Natural killer cell treated with Interleukin-12 subunit alpha and Interleukin-12 subunit beta and Interleukin-15 and Interleukin-18, amount 100 ng/mL, for 72 hours (primary cell): ENCODE results near the gene MMP23B. TPM values are rescaled to one million over a fixed set of nuclear protein-coding genes. Genes with fewer than 3 reads are reported as not detected.
A peak's percentile ranks its signal among the peaks of the same experiment; 100 is the strongest.

Experiments
- ATAC-seq, 2 donors: fragments of 150-1000 bp; cut with Tn5 transposase in 1 of 2; sonication (Bioruptor Pico), chemical (Tn5 transposase) in 1 of 2; 2 replicates each; pipeline ENCODE4 v1.10.0; 2021
- DNase-seq: peaks from one replicate; pipeline ENCODE4 v3.0.0; 2022; ENCODE audit warnings: low spot score
- H3K27ac Mint-ChIP-seq, 2 donors: 1 replicate in 1 of 2; 2 replicates in 1 of 2; pipeline ENCODE4 v1.8.0; 2022; ENCODE audit warnings: mixed read lengths in 2 of 2, mild to moderate bottlenecking in 1 of 2, moderate library complexity in 1 of 2
- H3K27me3 Mint-ChIP-seq, 2 donors: 1 replicate in 1 of 2; 2 replicates in 1 of 2; pipeline ENCODE4 v1.8.0; 2022; ENCODE audit warnings: mixed read lengths in 2 of 2
- H3K36me3 Mint-ChIP-seq: one replicate; pipeline ENCODE4 v1.8.0; 2022; ENCODE audit warnings: mixed read lengths
- H3K4me1 Mint-ChIP-seq, 2 donors: 1 replicate in 1 of 2; 2 replicates in 1 of 2; pipeline ENCODE4 v1.8.0; 2022; ENCODE audit warnings: low read depth in 2 of 2, mixed read lengths in 2 of 2, mild to moderate bottlenecking in 1 of 2
- H3K4me3 Mint-ChIP-seq: one replicate; pipeline ENCODE4 v1.8.0; 2022; ENCODE audit warnings: mixed read lengths
- H3K9me3 Mint-ChIP-seq: 2 replicates; pipeline ENCODE4 v1.8.0; 2022; ENCODE audit warnings: mixed read lengths
- total RNA-seq, 2 donors: library from RNA; stranded (reverse); gene quantifications; one replicate each; pipeline ENCODE4 v1.2.3, GENCODE V29; 2022

The MMP23B gene
- total RNA-seq, 2 donors from 2014 or later = 4.9 to 6.1 TPM

DNA sequence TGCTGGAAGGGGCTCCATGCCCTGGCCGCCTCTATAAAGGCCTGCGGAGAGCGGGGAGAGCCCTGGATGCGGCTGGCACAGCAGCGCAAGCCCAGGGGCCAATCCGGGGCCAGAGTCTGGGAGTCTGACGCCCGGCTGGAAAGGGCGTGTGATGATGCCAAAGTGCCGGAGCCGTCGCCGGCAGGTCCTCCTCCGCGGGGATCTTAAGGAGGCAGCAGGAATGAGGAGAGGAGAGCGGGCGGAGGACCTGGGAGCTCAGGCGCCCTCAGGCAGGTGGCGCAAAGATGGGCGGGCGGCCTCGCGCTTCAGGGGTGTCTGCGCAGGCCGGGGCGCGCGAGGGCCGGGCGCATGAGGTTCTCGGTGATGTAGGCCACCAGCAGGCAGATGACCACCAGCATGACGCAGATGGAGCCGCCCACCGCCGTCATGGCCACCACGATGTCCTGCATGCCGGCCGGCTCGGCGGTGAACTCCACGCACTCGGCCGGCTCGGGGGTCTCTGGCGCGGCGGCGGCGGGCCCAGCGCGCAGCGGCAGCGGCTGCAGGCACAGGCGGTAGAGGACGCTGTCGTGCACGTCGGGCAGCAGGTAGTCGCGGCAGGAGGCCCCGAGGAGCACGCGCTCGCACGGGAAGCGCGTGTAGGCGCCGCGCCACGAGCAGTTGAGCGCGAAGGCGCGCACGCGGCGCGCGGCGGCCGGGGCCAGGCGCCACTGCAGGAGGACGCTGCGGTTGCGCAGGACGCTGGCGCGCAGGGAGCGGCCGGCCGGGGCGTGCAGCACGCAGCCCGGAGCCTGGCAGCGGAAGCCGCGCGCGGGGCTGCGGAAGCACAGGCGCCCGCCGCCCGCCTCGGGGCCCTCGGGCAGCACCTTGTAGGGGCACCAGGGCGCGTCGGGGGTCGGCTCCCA is 32.7 kb upstream of the MMP23B start:
- H3K4me1 Mint-ChIP-seq = peaks cover 0 to 4% of the 10 kb centered on the region in 2 donors
- no peak overlapping the region for H3K27ac Mint-ChIP-seq

DNA sequence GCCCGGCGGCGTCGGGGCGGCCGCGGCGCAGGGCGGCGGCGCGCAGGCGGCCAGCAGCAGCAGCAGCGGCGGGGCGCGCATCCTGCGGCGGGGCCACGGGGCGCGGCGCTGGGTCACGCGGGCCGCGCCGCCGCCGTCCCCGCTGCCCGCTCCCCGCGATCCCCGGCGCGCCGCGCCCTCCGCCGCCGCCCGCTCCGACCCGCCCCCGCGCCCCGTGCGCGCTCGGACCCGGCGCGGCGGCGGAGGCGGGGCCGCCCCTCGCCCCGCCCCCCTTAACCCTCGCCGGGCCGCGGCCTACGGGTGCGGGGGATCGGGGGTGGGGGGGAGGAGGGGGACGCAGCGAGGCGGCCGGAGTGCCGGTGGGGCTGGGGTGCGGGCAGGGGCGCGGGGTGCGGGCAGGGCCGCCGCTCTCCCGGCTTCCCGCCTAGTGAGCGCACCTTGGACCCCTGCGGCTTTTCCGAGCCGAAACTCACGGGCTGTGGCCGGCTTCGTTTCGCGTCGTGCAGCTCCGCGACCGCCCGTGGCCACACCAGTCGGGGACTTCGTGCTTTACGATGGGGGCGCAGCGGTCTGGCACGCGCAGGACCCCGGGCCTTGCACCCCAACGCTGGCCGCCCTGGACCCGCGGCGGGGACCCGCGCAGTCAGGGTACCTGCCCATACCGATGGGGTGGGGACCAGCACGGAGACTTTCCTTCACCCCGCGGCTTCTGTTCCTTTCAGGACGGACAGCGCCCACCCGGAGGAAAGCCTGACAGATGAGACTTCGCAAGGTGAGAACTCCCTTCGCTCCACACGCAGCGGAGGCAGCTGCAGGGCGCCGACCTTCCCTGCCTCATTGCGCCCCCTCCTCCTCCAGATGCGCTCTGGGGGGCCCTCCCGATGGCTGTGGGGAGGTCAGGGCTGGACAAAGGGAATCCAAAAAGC is 31.8 kb upstream of the MMP23B start, which contains the start of gene FNDC10:
Gene FNDC10, minus strand, starts transcription at position 201 of the 926 bp plus-strand sequence. Its CDS starts 120 bp downstream, at position 81.
- Mint-ChIP-seq H3K27me3 (no peaks in the 10 kb centered on the region), H3K27ac (no peak within 1 kb of the TSS), H3K36me3 (no peaks in the 10 kb centered on the region), H3K4me1 (peaks cover 0 to 4% of the 10 kb centered on the region in 2 donors), H3K9me3 (no peaks in the 10 kb centered on the region), H3K4me3 (peak within 1 kb of the TSS; percentile 74)
- DNase-seq (no peak), ATAC-seq (peak in 1 of 2 donors; percentile 55)

More for the DNA sequence above, 32.7 kb upstream of the MMP23B start:
- H3K9me3 Mint-ChIP-seq = no peaks in the 10 kb centered on the region
- no peaks in the 10 kb centered on the region for H3K36me3 Mint-ChIP-seq
- H3K27me3 Mint-ChIP-seq = no peaks in the 10 kb centered on the region
- peak overlapping the region; percentile 74 for H3K4me3 Mint-ChIP-seq
- ATAC-seq = peak; percentile 76 to 86
- DNase-seq = no peak

DNA sequence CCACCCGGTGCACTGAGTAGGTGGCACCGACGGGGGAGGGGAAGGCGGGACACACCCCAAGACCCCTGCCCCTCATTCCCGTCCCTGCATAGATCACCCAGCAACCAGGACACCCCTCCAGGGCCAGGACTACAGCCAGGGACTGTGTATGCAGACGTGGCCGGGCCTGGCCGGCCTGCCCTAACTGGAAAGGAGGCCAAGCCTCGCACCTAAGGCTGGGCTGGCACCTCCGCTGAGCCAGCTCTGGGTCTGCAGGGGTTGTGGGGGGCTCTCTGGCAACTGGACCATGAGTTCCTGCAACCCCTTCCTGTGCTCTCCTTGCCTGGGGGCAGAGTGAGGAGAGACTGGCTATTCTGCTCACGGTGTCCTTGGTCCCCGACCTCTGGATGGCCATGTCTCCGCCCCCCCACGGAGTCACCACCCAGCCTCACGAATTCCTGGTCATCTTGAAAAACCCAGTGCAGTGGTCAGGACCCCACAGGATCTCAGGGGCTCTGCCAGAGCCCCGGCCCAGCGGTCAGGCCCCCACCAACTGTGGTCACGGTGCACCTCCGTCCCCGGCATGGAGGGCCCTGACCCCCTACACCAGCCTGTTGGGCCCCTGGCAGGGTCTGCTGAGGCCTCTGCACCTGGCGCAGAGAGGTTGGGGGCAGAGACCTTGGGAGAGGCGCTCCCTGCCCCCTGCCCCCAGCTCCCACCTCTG is 31.0 kb upstream of the MMP23B start:
- Mint-ChIP-seq H3K4me3 (no peak overlapping the region), H3K9me3 (no peaks in the 10 kb centered on the region), H3K27ac (no peak overlapping the region), H3K27me3 (no peaks in the 10 kb centered on the region), H3K36me3 (no peaks in the 10 kb centered on the region), H3K4me1 (peaks cover 0 to 4% of the 10 kb centered on the region in 2 donors)
- ATAC-seq (no peak), DNase-seq (no peak)

DNA sequence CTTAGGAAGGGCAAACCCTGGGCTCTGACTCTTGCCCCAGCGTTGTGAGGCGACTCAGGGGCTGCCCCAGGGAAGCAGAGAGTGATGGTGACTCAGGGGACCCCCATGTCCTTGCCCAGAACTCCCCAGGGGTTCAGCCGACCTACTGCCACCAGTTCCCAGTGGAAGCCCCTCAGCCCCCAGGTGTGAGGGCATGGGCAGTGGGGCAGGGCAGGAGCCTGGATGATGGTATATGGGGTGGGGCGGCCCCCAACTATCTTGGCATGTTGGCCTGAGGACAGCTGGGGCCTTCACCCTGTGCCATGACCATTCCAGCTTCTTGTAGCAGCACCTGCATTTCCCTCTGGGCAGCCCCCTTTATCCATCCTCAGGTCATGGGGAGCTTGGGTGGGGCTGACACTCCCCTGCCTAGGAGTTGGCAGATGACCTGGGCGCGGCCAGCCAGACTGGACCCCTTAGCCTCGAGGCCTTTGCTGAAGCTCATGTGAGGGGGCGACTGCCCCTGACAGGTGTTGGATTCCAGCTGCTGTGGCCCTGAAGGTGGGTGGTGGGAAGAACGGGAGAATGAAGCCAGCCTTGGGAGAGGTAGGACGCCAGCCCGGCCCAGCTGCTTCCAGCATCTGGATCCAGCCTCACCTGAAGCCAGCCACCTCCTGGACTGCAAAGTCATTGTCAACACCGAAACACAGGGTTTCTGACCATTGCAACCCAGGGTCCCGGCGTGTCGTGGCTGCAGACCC is 30.2 kb upstream of the MMP23B start:
- Mint-ChIP-seq H3K4me1 (peaks cover 2 to 5% of the 10 kb centered on the region in 2 donors), H3K27me3 (no peaks in the 10 kb centered on the region), H3K27ac (no peak overlapping the region), H3K4me3 (no peak overlapping the region), H3K36me3 (no peaks in the 10 kb centered on the region), H3K9me3 (no peaks in the 10 kb centered on the region)
- DNase-seq (no peak), ATAC-seq (no peak)

DNA sequence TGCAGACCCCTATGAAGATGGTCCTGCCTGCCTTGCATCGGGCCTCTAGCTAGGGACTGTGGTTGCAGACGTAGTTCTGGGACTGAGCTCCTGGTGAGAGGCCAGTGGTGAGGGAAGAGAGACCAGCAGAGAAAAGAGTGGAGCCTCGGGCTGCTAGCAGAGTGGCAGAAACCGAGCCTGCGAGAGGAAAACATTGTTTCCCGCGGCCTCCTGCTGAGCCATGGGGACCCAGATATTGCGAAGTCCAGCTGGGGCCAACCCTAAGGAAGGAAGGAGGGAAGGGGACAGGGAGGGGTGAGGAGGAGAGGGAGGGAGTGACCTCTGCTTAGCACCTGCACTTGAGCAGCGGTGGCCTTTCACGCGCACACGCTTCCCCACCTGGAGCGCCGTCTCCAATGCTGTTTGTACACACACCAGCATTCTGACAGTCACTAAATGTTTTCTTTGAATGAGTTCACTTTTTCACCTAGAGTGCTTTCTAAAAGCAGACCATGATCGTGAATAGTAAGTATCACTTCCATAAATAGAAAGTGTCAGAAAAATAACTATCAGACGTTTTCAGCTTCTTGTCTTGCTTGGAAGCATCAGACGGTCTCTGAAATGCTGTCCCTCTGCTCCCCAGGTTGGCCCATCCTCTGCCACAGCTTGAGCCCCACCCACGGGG is 29.5 kb upstream of the MMP23B start:
- Mint-ChIP-seq H3K27ac (no peak overlapping the region), H3K36me3 (no peaks in the 10 kb centered on the region), H3K4me1 (peaks cover 7 to 10% of the 10 kb centered on the region in 2 donors), H3K27me3 (no peaks in the 10 kb centered on the region), H3K4me3 (no peak overlapping the region), H3K9me3 (no peaks in the 10 kb centered on the region)
- DNase-seq = no peak
- ATAC-seq = no peak

DNA sequence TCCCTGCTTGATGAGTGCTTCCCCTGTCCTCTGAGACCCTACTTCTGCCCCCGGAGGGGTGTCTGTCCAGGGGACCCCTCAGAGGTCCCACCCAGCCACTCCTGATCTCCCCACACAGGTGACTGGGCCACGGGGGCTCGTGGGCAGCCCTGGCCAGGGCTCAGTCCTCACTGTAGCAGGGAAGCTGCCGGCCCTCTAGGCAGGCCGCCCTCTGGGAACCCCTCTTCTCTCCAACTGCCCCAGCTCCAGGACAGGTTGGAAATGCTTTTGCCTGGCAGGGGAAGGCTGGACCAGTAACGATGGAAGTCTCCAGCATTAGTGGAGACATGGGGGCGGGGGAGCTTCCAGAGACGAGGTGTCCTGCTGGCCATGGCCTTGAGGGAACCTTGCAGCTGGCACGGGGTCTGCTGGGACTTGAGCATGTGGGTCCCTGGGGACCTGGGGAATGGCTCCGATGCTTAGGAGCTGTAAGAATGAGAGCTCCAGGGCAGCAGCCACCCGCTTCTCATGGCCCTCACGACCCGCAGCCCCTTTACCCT is 28.9 kb upstream of the MMP23B start:
- no peak overlapping the region for H3K4me3 Mint-ChIP-seq
- H3K36me3 Mint-ChIP-seq = no peaks in the 10 kb centered on the region

DNA sequence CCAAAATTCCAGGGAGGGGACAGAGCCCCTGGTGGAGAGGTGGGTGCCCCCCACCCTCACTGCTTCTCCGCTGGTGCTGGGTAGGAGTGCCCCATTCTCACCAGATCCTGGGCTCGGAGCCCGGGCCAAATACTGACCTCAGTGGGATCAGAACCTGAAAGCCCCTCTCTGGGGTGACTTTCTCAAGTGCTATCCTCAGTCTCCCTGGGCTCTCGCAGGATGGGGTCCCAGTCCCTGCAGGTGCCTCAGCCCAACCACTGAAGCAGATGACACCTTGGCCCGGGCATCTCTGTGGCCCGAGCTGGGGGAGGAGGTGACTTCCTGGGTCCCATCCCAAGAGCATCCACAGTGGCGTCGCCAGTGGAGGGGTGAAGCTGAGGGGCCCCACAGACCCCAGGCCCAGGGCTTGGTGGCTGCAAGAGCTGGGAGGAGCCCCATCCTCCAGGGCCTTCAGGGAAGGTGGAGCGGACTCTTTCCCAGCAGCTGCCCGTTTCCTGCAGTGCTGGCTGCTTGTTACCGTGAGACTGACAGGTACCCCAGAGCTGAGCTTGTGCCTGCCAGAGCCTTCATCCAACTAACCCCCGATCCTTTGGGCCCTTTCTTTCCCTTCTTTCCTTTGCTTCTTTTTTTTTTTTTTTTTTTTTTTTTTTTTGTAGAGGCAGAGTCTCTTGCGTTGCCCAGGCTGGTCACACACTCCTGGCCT is 28.2 kb upstream of the MMP23B start:
- DNase-seq = peak; percentile 57
- Mint-ChIP-seq H3K9me3 (no peaks in the 10 kb centered on the region), H3K4me1 (peaks cover 7 to 13% of the 10 kb centered on the region in 2 donors), H3K36me3 (no peaks in the 10 kb centered on the region), H3K27ac (no peak overlapping the region), H3K4me3 (no peak overlapping the region), H3K27me3 (no peaks in the 10 kb centered on the region)
- no peak for ATAC-seq

More for the DNA sequence above, 28.9 kb upstream of the MMP23B start:
- Mint-ChIP-seq H3K9me3 (no peaks in the 10 kb centered on the region), H3K27me3 (no peaks in the 10 kb centered on the region), H3K4me1 (peaks cover 7 to 14% of the 10 kb centered on the region in 2 donors), H3K27ac (no peak overlapping the region)
- DNase-seq (no peak), ATAC-seq (no peak)

DNA sequence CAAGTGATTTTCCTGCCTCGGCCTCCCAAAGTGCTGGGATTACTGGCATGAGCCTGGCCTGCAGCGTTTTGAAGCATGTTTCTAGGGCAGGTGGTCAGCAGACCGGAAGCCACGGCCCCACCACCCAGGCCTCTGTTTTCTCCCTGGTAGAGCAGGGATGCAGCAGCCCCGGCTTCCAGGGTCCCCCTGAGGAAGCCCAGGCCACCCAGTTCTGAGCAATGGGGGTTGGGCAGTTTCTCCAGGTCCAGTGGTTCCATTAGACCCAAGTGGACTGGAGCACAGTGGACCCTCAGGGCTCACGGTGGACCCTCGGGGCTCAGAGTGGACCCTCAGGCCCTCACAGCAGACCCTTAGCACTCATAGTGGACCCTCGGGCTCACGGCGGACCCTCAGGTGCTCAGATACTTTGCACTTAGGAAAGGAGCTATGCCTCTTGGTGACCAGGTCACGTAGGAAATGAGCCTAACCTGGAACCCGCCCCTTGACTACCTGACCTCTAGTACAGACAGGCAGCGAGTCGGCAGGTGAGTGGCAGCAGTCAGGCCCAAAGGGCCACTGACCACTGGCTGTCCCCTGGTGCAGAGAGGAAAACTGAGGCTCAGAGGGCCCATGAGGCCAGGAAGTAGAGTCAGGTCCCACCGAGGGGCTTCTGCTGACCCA is 27.5 kb upstream of the MMP23B start:
- Mint-ChIP-seq H3K4me1 (peaks cover 7 to 10% of the 10 kb centered on the region in 2 donors), H3K27ac (peak overlapping the region in 1 of 2 donors; percentile 75), H3K36me3 (no peaks in the 10 kb centered on the region), H3K27me3 (no peaks in the 10 kb centered on the region), H3K4me3 (no peak overlapping the region), H3K9me3 (no peaks in the 10 kb centered on the region)
- ATAC-seq = no peak
- DNase-seq = no peak

DNA sequence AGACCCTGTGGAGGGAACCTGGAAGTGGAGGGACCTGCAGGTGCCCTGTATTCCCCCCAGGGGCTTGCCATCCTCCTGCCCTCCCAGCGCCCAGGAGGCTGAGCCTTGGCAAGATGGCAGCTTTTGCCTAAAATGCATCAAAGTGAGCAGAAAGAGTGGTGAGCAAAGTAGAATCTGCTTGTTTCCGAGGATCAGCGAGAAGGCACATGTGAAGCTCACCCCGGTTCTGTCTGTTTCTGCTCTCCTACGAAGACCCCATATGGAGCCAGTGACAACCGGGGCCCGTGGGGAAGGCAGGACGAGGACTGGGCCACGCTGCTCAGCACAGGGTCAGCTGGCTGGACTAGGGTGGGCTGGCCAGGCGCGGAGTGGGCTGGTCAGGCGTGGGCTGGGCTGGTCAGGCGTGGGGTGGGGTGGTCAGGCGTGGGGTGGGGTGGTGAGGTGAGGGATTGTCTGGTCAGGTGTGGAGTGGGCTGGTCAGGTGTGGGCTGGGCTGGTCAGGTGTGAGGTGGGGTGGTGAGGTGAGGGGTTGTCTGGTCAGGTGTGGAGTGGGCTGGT is 26.9 kb upstream of the MMP23B start:
- Mint-ChIP-seq H3K36me3 (no peaks in the 10 kb centered on the region), H3K27ac (peak overlapping the region in 1 of 2 donors; percentile 75), H3K27me3 (no peaks in the 10 kb centered on the region), H3K4me1 (peaks cover 7 to 10% of the 10 kb centered on the region in 2 donors), H3K9me3 (no peaks in the 10 kb centered on the region), H3K4me3 (no peak overlapping the region)
- DNase-seq (no peak), ATAC-seq (no peak)

DNA sequence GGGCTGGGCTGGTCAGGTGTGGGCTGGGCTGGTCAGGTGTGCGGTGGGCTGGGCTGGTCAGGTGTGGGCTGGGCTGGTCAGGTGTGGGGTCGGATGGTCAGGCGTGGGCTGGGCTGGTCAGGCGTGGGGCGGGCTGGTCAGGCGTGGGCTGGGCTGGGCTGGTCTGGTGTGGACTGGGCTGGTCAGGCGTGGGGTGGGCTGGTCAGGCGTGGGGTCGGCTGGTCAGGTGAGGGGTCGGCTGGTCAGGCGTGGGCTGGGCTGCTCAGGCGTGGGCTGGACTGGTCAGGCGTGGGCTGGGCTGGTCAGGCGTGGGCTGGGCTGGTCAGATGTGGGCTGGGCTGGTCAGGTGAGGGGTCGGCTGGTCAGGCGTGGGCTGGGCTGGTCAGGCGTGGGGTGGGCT is 26.2 kb upstream of the MMP23B start:
- Mint-ChIP-seq H3K4me3 (no peak overlapping the region), H3K9me3 (no peaks in the 10 kb centered on the region), H3K36me3 (no peaks in the 10 kb centered on the region), H3K4me1 (peaks cover 7 to 10% of the 10 kb centered on the region in 2 donors), H3K27ac (no peak overlapping the region), H3K27me3 (no peaks in the 10 kb centered on the region)
- DNase-seq (no peak), ATAC-seq (no peak)

DNA sequence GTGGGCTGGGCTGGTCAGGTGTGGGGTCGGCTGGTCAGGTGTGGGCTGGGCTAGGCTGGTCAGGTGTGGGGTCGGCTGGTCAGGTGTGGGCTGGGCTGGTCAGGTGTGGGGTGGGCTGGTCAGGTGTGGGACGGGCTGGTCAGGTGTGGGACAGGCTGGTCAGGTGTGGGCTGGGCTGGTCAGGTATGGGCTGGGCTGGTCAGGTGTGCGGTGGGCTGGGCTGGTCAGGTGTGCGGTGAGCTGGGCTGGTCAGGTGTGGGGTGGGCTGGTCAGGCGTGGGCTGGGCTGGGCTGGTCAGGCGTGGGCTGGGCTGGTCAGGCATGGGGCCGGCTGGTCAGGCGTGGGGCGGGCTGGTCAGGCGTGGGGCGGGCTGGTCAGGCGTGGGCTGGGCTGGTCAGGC is 25.7 kb upstream of the MMP23B start:
- H3K36me3 Mint-ChIP-seq = no peaks in the 10 kb centered on the region
- peaks cover 7 to 10% of the 10 kb centered on the region in 2 donors for H3K4me1 Mint-ChIP-seq
- no peak overlapping the region for H3K27ac Mint-ChIP-seq
- ATAC-seq (no peak), DNase-seq (no peak)
- H3K27me3 Mint-ChIP-seq = no peaks in the 10 kb centered on the region
- no peak overlapping the region for H3K4me3 Mint-ChIP-seq
- H3K9me3 Mint-ChIP-seq = no peaks in the 10 kb centered on the region
